ENCODE data around the gene CLRN2. TPM values are rescaled to one million over a fixed set of nuclear protein-coding genes. Genes with fewer than 3 reads are reported as not detected.

The CLRN2 gene
- total RNA-seq, 6 experiments from 2014 or later = not detected

DNA sequence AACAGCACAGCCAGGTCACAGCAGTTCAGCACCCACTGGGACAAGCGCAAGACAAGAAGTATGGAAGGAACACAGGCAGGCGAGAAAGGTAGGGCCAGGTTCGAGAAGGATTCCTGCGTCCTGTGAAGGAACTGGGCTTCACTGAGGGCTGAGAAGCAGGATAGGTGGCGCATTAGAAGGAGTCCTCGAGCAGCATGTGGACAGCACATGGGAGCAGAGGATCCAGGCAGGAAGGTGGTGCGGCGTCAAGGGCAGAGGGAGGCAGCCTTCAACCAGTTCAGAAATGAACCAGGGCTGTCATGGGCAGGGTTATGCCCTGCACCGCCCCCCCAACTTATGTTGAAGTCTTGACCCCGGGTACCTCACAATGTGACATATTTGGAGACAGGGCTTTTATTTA, 31.3 kb downstream of the CLRN2 start:
- TF ChIP-seq, protein P1, sequence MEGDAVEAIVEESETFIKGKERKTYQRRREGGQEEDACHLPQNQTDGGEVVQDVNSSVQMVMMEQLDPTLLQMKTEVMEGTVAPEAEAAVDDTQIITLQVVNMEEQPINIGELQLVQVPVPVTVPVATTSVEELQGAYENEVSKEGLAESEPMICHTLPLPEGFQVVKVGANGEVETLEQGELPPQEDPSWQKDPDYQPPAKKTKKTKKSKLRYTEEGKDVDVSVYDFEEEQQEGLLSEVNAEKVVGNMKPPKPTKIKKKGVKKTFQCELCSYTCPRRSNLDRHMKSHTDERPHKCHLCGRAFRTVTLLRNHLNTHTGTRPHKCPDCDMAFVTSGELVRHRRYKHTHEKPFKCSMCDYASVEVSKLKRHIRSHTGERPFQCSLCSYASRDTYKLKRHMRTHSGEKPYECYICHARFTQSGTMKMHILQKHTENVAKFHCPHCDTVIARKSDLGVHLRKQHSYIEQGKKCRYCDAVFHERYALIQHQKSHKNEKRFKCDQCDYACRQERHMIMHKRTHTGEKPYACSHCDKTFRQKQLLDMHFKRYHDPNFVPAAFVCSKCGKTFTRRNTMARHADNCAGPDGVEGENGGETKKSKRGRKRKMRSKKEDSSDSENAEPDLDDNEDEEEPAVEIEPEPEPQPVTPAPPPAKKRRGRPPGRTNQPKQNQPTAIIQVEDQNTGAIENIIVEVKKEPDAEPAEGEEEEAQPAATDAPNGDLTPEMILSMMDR (IDR thresholded peaks at IDR 0.05) = no peak
- no peaks in the 10 kb centered on the region for H3K36me3 Mint-ChIP-seq (ENCODE audit: low read depth)
- peaks cover 13% of the 10 kb centered on the region for H3K4me1 Mint-ChIP-seq (ENCODE audit: low read depth)
- DNase-seq = no peak
- no peak overlapping the region for H3K27ac Mint-ChIP-seq
- H3K4me3 Mint-ChIP-seq = no peak overlapping the region
- H3K27me3 Mint-ChIP-seq (ENCODE audit: insufficient read depth) = no peaks in the 10 kb centered on the region; the same call in 1 of the 2 replicates
- H3K9me3 Mint-ChIP-seq = no peaks in the 10 kb centered on the region

DNA sequence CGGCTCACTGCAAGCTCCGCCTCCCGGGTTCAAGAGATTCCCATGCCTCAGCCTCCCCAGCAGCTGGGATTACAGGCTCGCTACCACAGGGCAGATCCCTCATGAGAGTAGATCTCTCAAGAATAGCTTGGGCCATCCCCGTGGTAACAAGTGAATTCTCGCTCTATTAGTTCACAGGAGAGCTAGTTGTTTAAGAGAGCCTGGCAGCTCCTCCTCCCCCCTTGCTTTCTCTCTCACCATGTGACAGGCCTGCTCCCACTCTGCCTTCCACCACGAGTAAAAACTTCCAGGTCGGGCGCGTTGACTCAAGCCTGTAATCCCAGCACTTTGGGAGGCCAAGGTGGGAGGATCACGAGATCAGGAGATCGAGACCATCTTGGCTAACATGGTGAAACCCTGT, 31.7 kb downstream of the CLRN2 start:
- H3K27me3 Mint-ChIP-seq (ENCODE audit: insufficient read depth) = no peaks in the 10 kb centered on the region; the same call in 1 of the 2 replicates
- H3K27ac Mint-ChIP-seq = no peak overlapping the region
- H3K36me3 Mint-ChIP-seq (ENCODE audit: low read depth) = no peaks in the 10 kb centered on the region
- no peak overlapping the region for H3K4me3 Mint-ChIP-seq
- TF ChIP-seq, protein P1 (IDR thresholded peaks at IDR 0.05) = no peak
- H3K9me3 Mint-ChIP-seq = no peaks in the 10 kb centered on the region
- H3K4me1 Mint-ChIP-seq (ENCODE audit: low read depth) = peaks cover 13% of the 10 kb centered on the region
- DNase-seq = no peak

DNA sequence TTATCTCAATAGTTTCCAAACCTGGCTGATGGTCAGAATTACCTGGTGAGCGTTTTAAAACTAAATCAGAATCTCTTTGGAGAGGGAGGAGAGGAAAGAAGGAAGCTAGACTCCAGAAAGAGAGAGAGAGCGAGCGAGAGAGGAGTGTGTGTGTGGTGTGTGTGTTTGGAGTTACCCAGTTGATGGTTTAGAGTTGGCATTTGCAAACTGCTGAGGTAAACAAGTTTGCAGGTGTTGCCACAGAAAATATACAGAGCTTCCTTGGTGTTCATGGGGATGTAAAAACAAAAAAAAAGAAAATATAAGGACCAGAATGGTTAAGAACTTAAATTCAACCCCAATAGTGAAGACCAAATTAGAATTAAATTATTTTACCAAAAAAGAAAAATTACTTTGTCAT, 35.6 kb downstream of the CLRN2 start:
- Mint-ChIP-seq H3K27ac (no peak overlapping the region), H3K27me3 (ENCODE audit: insufficient read depth) (peaks cover 9% of the 10 kb centered on the region), H3K36me3 (ENCODE audit: low read depth) (no peaks in the 10 kb centered on the region), H3K9me3 (no peaks in the 10 kb centered on the region), H3K4me3 (no peak overlapping the region), H3K4me1 (ENCODE audit: low read depth) (no peaks in the 10 kb centered on the region)
- TF ChIP-seq, protein P1 (IDR thresholded peaks at IDR 0.05) = no peak
- no peak for DNase-seq

DNA sequence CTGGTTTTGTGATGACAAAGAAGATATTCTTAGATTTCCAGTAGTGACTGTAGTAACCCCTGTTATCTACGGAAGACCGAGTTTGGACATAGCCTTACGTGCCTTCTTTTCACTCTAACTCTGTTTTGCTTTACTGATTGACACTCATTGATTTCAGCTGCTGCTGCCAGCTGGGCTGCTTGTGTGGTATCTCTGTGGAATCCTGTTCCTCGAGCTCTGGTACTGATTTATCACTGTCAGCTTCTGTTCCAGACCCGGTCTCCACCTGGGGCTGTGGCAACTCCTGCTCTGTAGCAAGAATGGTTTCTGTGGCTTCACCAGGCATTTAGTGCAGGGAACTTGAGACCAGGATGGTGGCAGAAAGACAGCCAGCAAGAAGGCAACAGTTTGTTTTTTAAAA, 37.5 kb downstream of the CLRN2 start:
- no peaks in the 10 kb centered on the region for H3K9me3 Mint-ChIP-seq
- no peak overlapping the region for H3K27ac Mint-ChIP-seq
- H3K4me1 Mint-ChIP-seq (ENCODE audit: low read depth) = no peaks in the 10 kb centered on the region
- no peak for DNase-seq
- H3K27me3 Mint-ChIP-seq (ENCODE audit: insufficient read depth) = peaks cover 11% of the 10 kb centered on the region
- H3K36me3 Mint-ChIP-seq (ENCODE audit: low read depth) = no peaks in the 10 kb centered on the region
- TF ChIP-seq, protein P1 (IDR thresholded peaks at IDR 0.05) = no peak
- no peak overlapping the region for H3K4me3 Mint-ChIP-seq

DNA sequence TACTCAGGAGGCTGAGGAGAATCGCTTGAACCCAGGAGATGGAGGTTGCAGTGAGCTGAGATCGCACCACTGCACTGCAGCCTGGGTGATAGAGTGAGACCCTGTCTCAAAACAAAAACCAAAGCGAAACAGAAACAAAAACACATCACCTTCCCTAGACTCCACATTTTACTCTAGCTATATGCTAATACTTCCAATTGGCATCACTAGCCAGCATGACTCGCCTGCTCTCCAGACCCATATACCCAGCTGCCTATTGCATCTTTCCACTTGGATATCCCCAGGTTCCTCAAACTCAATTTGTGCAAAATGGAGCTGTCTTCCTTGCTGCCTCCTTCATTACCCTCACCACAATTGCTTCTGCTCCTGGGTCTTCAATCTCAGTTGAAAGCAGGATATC, 39.6 kb downstream of the CLRN2 start:
- H3K4me1 Mint-ChIP-seq (ENCODE audit: low read depth) = peaks cover 4% of the 10 kb centered on the region; the same call in 1 of the 2 replicates
- no peak for DNase-seq
- H3K36me3 Mint-ChIP-seq (ENCODE audit: low read depth) = no peaks in the 10 kb centered on the region
- H3K27me3 Mint-ChIP-seq (ENCODE audit: insufficient read depth) = peaks cover 11% of the 10 kb centered on the region
- H3K9me3 Mint-ChIP-seq = no peaks in the 10 kb centered on the region
- H3K27ac Mint-ChIP-seq = no peak overlapping the region
- TF ChIP-seq, protein P1 (IDR thresholded peaks at IDR 0.05) = no peak
- no peak overlapping the region for H3K4me3 Mint-ChIP-seq

DNA sequence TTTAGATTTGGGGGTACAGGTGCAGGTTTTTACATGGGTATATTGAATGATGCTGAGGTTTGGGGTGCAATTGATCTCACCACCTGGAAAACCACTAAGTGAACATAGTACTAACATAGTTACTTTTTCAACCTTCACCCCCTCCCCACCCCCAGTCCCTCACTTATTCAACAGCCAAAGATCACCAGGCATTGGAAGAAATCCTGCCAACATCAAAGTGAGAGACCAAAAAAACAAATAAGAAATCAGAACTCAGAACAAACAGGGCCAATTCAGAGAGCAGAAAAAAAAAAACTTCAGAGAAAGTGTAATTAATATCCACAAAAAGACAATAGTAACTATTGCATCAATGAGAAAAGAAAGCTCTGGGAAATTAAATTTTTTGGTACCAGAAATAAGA, 41.5 kb downstream of the CLRN2 start:
- H3K9me3 Mint-ChIP-seq = no peaks in the 10 kb centered on the region
- peaks cover 12% of the 10 kb centered on the region for H3K4me1 Mint-ChIP-seq (ENCODE audit: low read depth)
- H3K27ac Mint-ChIP-seq = no peak overlapping the region
- peaks cover 11% of the 10 kb centered on the region for H3K27me3 Mint-ChIP-seq (ENCODE audit: insufficient read depth)
- H3K36me3 Mint-ChIP-seq (ENCODE audit: low read depth) = no peaks in the 10 kb centered on the region
- TF ChIP-seq, protein P1 (IDR thresholded peaks at IDR 0.05) = no peak
- H3K4me3 Mint-ChIP-seq = no peak overlapping the region
- DNase-seq = no peak
